Stimulated activated CD8-positive, alpha-beta memory T cell treated with anti-CD3 and anti-CD28 coated beads, Interleukin-7, amount 100 ng/mL, for 1 hour (primary cell): ENCODE measurements around the gene TRIM62.
A peak's percentile ranks its signal among the peaks of the same experiment; 100 is the strongest.

Source experiments
- DNase-seq, 2 donors: peaks; one replicate each; pipeline ENCODE4 v3.0.0-alpha.2; 2020; ENCODE audit warnings: low read depth in 2 of 2

Gene TRIM62

DNA sequence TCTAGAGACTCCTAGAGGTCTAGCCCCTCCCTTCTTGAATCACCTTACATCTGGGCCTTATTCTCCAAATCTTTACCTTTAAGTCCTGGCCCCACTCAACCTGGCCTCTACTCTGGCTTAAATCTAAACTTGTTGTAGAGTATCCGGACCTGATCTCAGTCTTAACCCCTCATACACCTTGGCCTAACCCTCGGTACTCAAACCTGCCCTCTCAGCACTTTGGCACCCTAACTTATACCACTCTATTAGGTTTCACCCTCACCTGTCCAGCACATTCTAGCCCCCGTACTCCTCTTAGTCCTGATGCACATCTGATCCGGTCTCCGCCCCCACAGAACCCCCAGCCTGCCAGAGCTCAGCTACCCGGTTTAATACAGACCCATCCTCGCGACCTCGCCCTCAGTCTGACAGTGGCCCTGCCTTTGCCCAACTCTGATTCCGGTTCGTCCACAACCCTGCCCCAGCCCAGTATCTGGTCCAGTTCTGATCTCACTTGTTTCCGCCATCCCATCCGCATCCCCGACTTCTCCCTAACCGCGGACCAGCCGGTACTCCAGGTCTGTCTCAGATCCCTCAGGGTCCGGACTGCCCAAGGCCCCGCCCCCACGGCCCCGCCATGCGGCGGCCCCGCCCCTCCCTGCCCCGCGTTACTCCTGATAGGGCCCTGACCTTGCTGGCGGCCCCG, 1.5 kb downstream of the TRIM62 start:
- peak in 1 of 2 donors; percentile 49 for DNase-seq

DNA sequence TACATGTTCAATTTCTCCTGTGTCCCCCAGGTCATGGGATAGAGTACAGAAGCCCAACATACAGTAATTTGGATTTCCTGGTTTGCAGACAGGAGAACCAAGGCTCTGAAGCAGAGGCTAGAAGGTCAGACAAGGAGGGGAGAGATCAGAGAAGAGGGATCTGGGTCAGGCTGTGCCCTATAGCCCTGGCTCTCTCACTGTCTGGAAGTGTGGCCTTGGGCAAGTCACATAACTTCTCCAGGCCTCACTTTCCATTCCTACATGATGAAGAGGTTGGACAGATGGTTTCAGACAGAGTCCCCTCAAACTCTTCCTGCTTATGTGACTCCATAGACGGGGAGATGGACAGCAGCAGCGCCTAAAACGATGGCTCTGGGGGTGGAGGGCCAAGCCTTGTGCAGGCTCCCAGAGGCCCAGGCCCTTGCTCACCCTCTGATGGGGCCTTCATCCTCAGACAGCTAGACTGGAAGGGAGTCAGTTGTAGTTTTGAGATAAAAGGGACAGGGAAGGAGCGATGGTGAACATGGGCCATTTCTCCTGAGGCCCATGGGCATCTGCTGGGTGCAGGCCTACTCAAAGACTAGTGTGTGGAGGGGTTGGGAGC, 2.9 kb downstream of the TRIM62 start:
- no peak for DNase-seq

DNA sequence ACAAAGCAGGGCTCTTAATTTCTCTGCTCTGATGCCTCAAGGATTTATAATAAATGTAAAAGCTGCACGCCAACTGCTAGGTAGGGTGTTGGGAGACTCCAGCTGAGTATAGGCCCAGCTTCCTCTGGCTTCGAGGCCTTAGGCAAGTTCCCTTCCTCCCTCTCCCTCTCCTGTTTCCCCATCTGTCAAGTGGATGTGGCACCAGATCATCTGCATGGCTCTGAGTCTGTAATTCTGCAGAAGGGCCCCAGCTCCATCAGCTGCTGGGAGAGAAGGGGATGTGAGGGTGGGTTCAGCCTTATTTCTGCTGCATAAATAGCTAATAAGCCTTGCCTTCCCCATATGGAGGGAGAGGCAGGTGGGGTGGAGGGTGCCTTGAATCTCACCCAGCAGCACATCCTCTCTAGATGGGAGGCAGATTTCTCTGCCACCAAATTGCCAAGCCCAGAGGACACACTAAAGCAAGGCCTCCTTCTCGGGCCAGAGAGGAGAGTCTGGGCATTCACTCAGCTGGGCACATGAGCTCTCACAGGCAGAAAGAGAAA, 3.8 kb downstream of the TRIM62 start:
- no peak for DNase-seq

DNA sequence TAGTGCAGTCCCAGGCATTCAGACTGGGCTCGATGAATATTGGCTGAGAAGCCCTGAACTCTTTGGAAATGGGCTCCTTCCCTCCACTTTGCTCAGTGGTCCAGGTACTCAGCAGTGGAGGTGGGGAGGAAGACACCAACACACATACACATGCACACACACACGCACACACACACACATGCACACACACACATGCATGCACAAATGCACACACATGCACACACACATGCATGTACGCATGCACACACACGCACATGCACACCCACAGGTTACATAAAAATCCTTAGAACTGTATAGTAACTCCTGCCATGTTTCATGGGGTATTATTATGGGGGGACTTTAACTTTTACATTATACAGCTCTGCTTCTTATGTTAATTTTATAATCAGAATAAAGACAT, 5.0 kb downstream of the TRIM62 start:
- DNase-seq = no peak

DNA sequence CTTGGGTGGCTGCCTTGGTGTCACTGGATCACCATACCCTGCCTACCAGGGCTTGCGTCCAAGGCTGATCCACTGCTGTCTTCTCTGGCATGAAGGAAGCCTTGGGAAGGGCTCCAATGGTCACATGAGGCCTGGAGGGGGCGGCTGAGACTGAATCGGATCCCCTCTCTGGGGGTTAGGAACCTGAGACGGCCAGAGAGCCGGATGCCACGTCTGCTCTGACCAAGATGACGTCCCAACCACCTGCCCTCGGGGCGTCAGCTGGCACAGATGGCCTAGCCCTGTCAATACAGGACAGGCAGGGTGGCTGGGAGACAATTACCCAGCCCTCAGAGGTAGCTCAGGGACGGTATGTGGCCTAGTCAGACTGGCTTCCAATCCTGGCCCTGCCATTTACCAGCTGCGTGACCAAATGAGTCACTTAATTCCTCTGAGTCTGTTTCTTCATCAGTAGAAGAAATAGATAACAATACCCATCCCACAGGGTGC, 5.4 kb downstream of the TRIM62 start:
- DNase-seq = no peak

DNA sequence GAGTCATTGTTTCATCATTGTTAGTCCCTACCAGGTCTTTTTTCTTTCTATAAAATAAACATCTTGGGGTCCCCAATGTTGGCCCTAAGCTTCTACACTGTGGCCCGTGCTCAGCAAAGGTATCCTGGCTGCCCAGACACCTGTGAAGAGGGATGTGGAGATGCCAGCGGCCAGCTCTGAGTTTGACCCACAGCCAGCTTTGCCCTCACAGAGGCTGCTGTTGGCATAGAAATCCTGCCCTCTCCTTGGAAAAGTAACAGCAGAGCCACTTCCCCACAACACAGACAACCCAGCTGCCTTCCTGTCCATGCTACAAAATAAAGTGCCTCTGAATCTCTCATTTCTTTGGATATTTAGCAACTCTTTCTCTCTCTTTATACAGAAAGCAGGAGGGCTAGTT, 6.0 kb downstream of the TRIM62 start:
- no peak for DNase-seq

DNA sequence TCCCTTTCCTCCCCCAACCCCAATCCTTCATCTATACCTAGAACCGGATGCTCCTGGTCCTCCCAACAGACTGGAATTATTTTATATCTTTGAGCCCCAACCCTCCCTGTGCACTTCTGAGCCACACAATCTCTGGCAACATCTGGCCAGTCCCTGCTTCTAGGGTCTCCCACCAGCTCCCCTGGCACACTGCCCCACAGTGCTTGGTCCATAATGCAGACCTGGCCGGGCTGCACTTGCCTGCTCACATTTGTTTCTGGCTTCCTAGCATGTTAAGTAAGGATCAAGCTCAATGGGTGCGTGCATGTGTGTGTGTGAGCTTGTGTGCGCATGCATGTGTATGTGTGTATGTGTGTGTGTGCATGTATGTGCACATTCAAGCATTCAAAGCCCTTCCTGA, 8.8 kb downstream of the TRIM62 start:
- no peak for DNase-seq

DNA sequence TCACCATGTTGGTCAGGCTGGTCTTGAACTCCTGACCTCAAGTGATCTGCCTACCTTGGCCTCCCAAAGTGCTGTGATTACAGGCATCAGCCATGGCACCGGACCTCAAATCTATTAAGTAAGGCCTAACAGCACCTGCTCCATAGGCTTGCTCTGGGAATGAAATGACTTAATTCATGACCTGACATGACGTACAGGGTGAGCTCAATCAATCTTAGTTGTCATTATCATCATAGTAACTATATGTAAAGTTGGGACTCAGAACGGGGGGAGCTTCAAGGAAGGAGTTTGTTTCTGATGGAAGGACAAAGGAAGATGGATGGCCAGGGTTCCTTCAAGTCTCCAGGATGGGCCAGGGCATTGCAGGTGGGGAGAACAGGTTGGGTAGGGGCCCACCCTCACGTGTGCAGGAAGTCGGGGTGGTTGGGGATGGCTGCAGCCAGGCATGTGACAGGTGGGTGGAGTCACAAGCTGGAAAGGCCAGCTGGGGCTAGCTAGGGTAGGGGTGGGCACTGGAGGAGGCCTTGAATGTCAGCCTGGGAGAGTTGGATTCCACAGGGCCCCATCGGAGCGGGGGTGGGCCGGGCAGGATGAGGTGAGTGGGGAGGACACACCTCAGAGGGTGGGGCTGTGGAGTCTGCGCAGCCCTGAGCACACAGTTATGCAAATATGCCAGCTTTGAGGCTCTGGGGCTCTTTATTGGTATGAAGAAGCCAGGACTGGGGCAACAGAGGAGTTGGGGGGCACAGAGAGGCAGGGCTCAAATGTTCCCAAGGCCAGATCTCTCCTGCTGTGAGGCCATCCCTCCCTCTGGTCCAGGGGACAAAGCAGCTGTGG, 9.6 kb downstream of the TRIM62 start:
- DNase-seq = no peak

DNA sequence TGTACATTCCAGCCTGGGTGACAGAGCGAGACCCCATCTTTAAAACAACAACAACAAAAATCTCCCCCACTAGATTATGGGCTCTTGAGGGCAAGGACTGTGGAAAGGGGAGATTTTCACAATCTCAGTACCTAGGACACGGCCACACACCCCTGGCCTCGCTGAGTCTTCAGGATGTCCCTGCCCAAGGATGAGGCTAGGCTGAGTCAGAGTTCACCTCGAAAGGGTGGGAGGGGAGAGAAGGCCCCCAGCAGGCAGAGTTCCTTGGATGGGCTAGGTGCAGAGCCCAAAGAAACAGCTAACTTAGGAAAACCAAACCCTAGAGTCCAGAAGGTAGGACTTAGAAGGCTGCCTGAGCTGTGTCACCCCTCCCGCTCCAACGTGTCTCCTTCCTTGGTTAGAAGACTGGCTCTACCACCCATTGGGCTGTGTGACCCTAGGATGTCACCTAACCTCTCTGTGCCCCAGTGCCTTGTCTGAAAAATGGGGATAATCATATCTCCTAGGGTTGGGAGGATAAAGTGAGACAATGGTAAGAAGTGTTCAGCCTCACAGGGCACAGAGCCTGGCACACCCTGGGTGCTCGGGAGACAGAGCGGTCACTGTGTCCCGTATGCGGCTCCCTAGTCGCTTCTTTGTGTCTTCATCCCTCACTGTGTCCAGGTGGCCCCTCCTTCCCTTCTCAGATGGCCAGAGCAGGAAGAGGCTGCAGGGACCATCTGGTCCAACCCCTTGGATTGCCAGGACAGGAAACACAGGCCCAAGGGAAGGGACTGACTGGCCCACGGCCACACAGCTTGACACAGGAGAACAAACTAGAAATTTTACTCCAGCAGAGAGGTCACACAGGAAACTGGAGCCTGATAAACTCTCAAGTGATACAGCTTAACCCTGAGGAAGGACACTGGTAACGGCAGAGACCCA, 11.2 kb downstream of the TRIM62 start:
- DNase-seq = no peak

DNA sequence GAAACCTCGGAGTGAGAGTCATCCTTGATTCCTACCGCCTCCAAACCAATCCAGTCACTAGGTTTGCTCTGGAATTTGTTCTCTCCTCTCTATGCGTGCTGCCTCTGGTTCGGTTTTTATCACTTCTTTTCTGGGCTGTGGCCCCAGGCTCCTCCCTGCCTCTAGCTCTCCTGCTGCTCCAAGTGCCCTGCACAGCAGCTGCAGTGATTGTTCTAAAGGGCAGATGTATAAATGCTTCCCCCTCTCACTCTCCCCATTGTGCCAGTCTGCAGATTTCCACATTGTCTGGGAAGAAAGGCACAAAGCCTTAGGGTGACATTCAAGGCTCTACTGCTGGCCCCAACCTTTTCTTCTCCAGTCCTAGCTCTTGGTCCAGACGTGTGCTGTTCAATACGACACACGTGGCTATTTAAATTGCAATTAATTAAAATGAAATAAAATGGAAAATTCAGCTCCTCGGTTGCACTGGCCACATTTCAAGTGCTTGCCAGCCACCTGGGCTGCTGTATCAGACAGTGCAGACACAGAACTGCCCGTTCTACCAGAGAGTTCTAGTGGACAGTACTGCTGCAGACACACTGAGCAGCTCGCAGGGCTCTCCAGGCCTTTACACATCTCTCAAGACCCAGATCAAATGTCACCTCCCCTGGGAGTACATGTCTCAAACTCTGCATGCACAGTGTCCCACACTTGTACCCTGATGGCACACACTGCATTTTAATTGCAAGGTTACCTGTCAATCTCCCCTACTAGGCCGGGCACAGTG, 12.4 kb downstream of the TRIM62 start:
- no peak for DNase-seq

DNA sequence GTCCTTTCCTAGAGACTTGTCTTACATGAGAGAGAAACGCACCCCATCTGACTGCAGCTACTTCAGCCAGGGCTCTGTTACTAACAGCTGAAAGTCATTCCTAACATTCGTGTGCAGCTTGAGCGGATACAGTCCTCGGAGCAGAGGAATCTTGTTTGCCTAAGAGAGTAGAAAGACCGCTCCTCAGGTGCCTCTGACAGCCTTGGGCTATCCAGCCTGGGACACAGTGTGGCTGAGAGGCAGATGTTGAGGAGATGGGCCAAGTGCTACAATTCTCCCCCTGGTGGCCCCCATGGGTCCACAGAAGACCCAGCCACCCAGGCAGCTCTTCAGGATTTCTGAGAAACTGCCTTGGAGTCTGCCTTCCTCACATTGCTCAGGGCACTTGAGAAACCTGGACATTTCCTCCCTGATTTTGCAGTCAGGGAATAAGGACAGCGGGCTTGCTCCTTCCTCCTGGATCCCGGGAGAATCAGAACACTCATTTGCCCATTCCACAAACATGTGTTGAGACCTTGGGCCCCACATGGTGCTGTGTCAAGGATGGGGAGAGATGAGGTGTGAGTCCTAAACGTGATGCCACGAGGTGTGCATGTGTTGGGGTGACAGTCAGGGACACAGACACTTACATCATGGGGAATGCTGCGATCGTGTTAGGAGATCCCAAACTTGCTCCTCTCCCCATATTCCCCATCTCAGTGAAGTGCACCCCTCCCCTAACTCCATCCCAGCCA, 13.1 kb downstream of the TRIM62 start:
- DNase-seq = no peak

DNA sequence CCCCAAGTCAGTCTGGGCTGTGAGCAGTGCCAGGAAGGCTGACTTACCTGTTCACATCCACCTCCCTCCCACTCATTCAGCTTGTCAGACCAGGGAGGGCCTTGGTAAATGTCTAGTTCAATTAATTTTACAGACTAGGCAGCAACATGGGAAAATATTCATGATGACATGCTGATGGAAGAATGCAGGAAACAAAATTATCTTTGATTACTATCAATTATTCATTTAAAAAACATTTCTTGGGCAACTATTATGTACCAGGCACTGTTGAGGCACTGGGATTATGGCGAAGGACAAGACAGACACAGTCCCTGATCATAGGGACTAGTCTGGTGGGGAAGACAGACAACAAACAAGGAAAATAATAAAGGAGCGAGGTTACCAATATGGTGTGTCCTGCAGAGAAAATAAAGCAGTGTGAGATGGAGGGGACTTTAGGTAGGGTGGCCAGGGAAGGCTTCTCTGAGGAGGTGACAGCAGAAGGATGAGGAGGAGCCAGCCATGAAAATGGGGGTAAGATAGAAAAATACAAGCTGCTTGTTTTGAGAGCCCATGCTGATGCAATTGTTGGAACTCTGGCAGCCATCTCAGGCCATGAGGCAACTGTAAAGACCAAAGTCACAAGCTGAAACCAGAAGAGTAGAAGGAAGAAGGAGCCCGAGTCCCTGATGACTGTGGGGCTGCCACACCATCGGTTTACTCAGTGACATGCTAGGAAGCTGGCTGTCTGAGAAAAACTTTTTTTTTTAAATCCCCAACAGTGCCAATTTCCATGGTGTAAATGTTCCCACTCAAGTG, 14.0 kb downstream of the TRIM62 start:
- no peak for DNase-seq

DNA sequence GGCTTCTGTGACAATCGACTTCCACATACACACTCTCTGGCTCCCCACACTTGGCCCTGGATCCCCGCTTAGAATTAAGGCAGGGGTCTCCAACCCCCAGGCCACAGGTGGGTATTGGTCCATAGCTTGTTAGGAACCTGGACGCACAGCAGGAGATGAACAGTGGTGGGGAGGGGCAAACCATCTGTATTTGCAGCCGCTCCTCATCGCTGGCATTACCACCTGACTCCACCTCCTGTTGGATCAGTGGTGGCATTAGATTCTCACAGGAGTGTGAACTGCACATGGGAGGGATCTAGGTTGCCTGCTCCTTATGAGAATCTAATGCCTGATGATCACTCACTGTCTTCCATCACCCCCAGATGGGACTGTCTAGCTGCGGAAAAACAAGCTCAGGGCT, 16.0 kb downstream of the TRIM62 start:
- DNase-seq = no peak

DNA sequence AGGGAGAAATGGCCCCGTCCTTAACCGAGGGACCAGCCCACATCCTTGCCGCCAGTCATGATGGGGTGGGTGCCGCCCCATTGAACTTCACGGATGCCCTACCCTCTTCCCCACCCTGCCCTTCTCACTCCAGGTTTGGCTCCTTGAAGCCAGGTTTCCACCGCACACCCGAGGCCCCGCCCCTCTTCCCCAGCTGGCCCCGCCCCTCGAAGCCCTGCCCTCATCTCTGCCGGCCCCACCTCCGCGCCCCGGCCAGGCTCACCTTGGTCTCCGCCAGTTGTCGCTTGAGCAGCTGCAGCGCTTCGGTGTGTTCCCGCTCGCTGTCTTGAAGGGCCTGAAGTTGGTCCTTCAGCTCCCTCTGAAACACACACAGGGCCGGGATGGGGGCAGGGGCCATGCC, 16.6 kb downstream of the TRIM62 start:
- no peak for DNase-seq

DNA sequence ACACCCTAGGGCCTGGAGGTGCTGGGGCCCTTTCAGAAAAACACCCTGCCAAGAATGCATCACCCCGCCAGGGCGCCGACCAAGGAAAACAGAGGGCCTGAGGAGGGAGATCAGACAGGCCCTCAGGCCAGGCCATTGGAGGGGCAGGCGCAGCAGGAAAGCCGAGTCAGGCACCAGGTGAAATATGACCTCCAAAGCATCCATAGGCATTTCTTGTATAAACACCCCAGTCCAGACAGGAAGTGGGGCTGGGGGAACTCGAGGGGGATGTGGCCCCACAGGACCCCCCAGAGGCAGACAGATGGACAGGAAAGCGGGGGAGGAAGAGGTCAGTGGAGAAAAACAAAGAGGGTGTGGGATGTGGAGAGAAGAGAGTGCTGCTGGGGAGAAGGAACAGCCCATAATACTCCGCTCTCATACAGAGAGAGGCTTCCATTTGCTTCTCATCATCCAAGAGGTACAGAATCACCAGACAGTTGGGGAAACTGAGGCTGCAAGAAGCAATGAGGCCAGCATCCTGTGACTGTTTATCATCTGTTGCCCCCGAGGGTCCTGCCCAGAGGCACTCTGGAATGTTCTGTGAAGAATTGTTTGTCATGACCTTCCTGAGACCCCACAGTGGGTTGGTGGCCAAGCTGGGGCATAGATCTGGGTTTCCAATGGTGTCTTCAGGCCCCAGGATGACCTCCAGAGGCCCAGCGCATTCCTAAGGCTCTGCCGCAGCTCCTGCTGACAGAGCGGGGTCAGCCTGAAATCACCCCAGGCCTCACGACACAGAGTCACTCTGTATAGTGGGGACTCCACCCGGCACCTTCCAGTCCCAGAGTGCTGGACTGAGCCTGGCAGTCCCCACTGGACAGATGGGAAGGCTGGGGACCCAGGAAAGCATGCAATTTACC, 18.0 kb downstream of the TRIM62 start:
- DNase-seq = no peak

DNA sequence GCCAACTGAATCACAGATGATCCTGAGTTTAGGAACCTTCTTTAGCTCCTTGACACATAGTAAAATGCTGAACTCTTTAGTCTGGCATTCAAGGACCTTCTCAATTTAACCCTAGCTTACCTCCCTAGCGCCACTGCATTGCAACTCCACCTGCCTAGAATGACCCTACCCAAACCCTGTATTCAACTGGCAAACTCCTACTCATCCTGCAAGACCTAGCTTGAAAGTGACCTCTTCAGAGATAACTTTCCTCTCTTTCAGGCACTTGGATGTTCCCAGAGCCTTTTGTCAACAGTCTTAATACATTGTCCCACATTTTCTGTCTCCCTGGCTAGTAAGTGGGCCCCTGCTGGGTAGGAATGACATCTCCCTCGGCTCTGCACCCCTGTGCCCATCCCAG, 19.7 kb downstream of the TRIM62 start:
- no peak for DNase-seq

DNA sequence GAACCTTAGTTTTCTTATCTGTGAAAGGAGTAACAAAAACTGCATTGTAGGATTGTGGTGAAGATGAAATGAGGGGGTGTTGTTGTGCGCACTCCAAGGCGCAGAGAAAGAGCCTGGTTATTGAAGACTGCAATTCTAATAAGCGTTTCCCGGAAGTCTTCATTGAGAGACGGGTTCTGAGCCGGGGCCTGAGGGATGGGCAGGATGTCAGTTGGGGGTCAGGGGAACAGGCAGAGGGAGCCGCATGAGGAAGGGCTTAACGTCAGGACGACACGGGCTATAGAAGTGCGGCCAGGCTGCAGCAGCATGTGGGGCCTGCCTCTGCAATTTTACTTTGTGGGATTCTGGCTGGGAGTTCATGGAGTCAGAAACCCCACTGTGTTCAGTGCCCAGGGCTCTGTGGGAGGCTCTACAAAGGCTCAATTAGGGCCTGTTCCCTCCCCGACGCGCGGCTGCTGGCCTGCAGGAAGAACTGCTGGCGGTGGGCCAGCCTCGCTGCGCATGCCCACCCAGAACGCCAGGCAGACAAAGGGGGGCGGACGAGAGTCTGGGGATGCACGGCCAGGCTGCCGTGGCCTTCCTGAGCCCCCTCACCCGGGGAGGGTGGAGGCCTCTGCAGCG, 20.7 kb downstream of the TRIM62 start:
- no peak for DNase-seq

DNA sequence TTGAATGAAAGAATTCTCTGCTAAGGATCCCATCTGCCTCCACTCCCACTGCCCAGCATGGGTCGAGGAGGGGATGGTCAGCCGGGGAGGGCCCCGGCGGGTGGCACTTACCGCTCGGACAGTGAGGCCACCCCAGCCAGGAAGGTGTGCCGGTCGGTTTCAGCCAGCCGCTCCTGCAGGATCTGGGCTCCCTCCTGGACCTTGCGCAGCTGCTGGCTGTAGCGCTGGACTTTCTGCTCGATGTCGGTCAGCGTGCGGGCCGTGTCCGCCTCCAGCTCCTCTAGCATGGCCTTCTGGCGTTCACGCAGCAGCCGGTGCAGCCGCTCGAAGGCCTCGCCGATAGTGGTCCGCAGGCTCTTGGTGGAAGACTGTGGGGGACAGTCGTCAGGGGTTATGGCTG, 22.3 kb downstream of the TRIM62 start:
- DNase-seq = no peak
